GM18502 (cell line): ENCODE results near the gene PSEN2.
A peak's percentile ranks its signal among the peaks of the same experiment; 100 is the strongest.
"Not testable (repeated sequence)": the region's sequence is repeated elsewhere in the genome, so short reads cannot be mapped to it uniquely, and the experiment has no call there.

Experiments used
- ATAC-seq: cut with Tn5 transposase; IDR thresholded peaks from one replicate; pipeline ENCODE4 v1.9.1; 2021; ENCODE audit warnings: mild to moderate bottlenecking; ENCODE audit not compliant: unreplicated experiment, poor library complexity

PSEN2 gene

DNA sequence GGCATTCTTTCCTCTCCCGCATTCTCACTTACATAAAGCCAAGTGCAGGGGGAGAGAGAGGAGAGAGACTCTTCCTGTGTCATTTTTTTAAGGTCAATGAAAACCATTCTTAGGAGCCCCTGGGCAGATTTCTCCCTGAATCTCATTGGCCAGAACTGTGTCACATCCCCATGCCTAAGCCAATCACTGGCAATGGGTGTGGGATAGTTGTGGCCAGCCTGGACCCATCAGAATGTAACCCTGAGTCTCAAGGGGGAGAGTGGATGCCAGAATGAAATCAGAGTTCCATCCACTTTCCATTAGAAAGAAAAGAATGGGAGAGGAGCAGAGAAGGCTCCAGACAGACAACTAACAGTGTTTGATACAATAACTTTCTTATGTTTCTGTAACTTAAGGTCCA lies 38.5 kb downstream of the PSEN2 start:
- ATAC-seq = no peak

DNA sequence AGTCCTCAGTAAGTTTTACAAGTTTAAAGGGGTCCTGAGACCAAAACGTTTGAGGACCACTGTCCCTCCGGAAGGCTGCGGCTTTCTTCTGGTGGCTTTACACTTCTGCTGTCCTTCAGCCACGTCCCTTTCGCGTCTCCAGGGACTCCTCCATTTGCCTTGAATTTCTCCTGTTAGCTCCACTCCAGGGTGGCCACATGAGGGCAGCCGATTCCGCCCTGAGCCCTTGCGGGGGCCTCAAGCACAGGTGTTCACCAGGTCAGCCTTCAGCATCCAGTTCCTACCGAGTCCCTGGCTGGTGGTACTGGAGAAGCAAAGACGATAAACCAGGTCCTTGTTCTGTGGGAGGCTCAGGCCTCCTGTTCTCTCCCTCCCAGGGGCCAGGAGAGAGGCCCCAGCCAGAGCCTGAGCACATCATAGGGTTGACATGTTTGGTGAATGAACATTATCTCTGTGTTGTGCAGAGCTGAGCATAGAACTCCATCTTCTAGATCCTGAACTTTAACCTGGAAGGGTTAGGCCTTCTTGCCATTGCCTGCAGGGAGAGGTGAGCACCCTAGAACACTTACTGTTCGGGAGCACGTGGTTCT lies 42.3 kb downstream of the PSEN2 start:
- peak; percentile 62 for ATAC-seq

DNA sequence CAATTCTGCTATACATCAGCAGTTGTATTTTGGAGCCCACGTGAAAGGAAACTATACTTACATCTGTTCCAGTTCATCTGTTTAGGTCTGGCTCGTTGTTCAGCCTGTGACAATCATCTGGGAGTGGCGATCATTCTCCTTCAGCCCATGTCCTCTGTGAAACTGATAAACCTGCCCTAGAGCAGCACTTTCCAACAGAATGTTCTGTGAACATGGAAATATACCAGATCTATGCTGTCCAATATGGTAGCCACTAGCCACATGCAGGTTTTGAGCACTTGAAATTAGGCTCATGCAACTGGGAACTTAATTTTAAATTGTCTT lies 45.2 kb downstream of the PSEN2 start:
- ATAC-seq = peak; percentile 21

DNA sequence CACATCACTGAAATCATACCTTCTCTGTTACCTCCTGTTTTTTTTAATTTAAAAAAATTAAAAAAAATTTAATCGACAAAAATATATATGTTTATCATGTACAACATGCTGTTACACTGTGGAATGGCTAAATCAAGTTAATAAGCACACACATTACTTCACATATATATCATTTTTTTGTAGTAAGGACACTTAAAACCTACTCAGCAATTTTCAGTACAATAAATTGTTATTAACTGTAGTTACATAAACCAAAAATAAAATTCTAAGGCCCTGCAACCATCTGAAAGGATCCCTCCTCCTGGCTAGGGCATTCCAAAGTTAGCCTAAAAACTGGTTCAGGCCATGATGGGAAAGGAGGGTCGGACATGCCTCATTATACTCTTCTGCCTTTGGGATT lies 46.1 kb downstream of the PSEN2 start:
- ATAC-seq = no peak

- ATAC-seq = no peak
Observed at GRCh38 chr1:226919587-226919986, 49.2 kb downstream of the PSEN2 start.

DNA sequence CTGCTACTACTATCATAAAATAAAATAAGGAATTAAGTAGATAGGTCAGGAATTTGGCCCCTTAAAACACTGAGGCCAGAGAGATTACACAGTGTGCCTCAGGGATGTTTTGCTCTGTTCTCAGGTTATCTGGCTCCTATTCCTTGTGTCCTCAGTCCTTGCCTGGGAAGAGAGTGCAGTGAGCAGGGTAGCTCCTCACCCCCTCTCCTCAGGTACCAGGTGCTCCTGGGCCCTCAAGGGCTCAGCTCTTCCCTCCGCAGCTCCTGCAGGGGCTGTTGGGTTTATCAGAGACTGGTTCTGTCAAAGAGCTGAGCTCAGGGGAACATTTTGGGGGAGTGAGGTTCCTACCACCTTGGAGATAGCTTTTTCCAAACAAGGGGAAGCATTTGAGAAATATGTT lies 49.6 kb downstream of the PSEN2 start:
- ATAC-seq = no peak

DNA sequence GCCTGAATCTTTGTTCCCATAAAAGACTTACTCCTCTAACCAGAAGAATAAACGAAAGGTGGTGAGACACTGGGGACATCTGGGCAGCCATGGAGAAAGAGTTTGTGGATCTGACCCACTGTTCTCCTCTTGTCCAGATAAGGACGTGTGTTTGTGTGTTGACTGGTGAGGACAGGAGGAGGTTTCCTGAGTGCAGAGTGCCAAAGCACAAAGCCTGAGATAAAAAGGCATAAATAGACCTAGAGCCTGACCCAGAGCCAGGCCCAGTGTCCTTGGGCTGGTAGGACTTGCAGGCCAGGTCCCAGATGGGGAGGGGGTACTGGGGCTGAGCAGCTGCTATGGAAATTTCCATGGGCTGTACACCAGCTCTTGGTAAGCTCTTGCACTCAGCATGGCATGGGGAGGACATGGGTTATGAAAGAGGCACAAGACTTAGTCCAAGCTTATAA lies 50.1 kb downstream of the PSEN2 start:
- no peak for ATAC-seq

DNA sequence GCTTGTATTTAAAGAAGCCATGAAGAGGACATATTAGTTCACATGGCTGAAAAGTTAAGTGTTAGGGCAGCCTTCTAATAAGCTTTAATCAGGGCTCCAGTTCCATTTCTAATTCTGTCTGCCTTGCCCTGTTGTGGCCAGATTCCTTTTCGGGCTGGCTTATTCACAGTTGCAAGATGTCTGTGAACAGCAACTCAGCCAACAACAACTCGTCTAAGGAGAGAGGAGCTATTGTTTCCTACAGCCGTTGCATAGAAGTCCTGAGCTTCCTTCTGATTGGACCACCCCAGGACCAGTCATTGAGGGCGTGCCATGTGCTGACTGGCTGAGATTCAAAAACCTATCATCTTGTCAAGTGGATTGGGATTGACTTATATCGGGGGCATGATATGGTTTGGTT lies 51.1 kb downstream of the PSEN2 start:
- no peak for ATAC-seq

DNA sequence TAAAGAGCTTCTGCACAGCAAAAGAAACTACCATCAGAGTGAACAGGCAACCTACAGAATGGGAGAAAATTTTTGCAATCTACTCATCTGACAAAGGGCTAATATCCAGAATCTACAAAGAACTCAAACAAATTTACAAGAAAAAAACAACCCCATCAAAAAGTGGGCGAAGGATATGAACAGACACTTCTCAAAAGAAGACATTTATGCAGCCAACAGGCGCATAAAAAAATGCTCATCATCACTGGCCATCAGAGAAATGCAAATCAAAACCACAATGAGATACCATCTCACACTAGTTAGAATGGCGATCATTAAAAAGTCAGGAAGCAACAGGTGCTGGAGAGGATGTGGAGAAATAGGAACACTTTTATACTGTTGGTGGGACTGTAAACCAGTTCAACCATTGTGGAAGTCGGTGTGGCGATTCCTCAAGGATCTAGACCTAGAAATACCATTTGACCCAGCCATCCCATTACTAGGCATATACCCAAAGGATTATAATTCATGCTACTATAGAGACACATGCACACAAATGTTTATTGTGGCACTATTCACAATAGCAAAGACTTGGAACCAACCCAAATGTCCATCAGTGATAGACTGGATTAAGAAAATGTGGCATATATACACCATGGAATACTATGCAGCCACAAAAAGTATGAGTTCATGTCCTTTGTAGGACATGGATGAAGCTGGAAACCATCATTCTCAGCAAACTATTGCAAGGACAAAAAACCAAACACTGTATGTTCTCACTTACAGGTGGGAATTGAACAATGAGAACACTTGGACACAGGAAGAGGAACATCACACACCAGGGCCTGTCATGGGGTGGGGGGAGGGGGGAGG lies 59.1 kb downstream of the PSEN2 start:
- ATAC-seq = not testable (repeated sequence)

DNA sequence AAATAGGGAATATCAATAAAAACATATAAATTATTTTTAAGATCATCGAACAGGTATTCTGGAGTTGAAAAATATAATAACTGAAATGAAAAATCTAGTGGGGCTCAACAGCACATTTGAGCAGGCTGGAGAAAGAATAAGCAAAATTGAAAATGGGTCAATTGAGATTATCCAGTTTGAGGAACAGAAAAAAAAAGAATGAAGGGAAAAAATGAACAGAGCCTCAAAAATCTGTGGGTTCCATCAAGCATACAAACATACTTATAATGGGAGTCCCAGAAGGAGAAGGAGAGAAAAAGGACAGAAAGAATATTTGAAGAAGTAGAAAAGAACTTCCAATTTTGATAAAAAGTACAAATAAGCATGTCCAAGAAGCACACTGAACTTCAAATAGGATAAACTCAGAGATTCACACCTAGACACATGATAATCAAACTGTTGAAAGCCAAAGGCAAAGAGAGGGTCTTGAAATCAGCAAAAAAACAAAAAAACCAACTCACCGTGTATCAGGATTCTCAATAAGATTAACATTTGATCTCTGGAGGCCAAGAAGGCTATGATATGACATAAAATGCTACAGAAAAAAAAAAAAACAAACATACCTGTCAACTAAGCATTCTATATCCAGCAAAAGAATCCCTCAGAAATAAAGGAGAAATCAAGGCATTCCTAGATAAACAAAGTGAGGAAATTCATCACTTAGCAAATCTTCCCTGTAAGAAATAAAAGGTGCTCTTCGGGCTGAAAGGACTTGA lies 64.2 kb downstream of the PSEN2 start:
- no peak for ATAC-seq

GRCh38 chr1:226937940-226938725 lies 67.7 kb downstream of the PSEN2 start:
- no peak for ATAC-seq

DNA sequence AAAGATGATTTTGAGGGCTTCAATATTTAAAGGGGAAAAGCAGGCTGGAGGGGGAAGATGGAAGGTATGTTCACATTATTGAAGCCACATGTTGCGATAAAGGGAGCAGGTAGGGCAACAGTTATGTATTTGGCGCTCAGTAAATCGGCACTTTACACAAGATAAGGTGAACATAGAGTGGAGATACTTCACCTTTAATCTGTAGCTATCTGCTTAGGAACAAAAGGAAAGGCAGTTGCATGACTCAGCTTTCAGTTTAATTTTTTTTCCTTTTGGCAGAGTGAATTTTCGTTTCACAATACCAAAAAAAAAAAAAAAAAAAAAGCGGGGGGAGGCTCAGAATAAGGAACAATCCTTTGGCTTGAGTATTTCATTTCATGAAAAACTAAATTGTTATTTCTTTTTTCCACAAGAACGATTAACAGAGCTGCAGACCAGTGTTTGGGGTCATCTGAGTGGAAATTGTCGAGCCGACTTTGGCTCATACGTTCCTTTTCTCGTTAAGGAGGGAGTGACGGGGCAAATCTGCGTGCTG lies 68.6 kb downstream of the PSEN2 start:
- ATAC-seq = no peak

- peak; percentile 36 for ATAC-seq
Observed at GRCh38 chr1:226939438-226940028, 69.1 kb downstream of the PSEN2 start.

GRCh38 chr1:226940029-226940805 lies 69.8 kb downstream of the PSEN2 start, which contains the start of gene COQ8A:
TSS of gene COQ8A (plus strand) at chr1:226940294. CDS start at chr1:226961386, 21,092 bp downstream.
- peak; percentile 97 for ATAC-seq

DNA sequence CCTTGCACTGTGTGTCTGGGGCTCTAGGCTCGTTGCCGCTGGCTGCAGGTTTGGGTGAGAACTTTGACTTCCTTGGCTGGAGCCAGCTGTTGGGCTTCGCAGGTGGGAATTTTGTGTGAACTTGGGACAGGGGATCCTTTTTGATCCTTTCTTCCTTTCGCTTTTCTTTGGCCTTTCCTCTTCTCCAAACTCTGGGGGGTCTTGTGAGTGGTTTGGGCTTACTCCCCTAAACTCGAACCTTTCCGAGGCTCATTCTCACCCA lies 70.3 kb downstream of the PSEN2 start:
- no peak for ATAC-seq

DNA sequence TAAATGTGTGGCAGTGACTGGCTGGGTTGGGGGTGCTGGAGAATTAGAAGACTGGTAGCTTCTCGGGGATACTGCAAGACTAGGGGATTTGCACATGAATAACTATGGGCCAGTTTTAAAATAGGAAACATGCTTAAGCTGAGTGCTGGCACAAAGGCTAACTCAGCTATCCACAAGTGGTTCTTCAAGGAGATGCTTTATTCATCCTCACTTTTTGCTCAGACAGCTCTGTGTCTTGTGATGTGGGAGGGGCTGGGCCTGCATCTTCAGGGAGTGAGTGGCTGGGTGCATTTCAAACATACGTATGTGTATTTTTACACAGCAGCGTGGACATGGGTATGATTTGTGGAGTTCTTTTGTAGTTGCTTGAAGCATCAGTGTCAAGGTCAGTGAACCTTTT lies 72.0 kb downstream of the PSEN2 start:
- no peak for ATAC-seq

- no peak for ATAC-seq
Observed at GRCh38 chr1:226943156-226943555, 72.7 kb downstream of the PSEN2 start.

GRCh38 chr1:226943927-226944326 lies 73.5 kb downstream of the PSEN2 start:
- no peak for ATAC-seq

DNA sequence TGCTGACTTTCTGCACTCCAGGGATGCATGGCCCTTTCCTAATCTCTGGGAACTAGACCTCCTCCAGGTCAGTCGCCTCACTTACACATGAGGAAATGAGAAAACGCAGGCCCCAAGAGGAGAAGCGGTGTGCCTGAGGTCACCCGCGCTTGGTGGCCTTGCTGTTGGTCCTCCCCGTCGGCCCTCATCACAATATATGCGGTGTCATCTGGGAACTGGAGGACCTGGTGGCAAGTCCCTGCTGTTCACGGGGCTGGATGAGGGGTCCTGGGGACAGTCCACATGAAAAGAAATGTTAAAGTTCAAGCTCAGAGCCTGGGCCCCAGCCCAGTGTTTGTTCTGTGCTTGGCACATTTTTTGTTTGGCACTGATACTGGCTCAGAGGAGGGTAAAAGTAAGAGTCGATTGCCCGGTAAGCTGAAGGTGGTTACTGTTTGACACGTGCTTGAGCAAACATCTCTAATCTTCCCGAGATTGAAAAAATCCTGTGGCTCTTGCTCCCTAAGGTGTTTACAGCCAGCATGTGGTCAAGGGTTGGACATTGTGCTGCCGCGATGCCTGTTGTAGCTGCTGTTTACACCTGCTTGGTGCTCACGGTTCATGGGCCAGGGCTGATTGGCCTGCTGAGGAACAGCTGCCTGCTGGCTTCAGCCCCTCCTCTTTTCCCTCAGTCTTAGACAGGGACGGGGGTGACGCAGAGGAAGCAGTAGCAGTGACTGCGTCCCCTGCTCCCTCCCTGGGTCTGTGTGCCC lies 74.9 kb downstream of the PSEN2 start:
- ATAC-seq = no peak
